Ishikawa (cell line): ENCODE data around the gene FADS2.

Source experiments
- CEBPB ChIP-seq: IDR thresholded peaks from 2 replicates; pipeline ENCODE4 v1.6.1; 2012
- CREB1 ChIP-seq: IDR thresholded peaks from 2 replicates; pipeline ENCODE4 v1.6.1; 2012; ENCODE audit warnings: low read depth
- EGR1 ChIP-seq: IDR thresholded peaks from 2 replicates; pipeline ENCODE4 v1.6.1; 2012
- EP300 ChIP-seq: IDR thresholded peaks from 2 replicates; pipeline ENCODE4 v1.6.1; 2012; ENCODE audit warnings: borderline replicate concordance
- FOXM1 ChIP-seq: IDR thresholded peaks from 2 replicates; pipeline ENCODE4 v1.6.1; 2012; ENCODE audit warnings: low read depth, borderline replicate concordance
- MAX ChIP-seq: IDR thresholded peaks from 2 replicates; pipeline ENCODE4 v1.6.1; 2012
- NFIC ChIP-seq: IDR thresholded peaks from 2 replicates; pipeline ENCODE4 v1.6.1; 2012
- RAD21 ChIP-seq: IDR thresholded peaks from 2 replicates; pipeline ENCODE4 v1.6.1; 2012; ENCODE audit warnings: low read depth
- REST ChIP-seq: IDR thresholded peaks from 2 replicates; pipeline ENCODE4 v1.6.1; 2012; ENCODE audit warnings: low read depth, mild to moderate bottlenecking
- TAF1 ChIP-seq: IDR thresholded peaks from 2 replicates; pipeline ENCODE4 v1.6.1; 2012; ENCODE audit warnings: low read depth, mild to moderate bottlenecking
- TCF12 ChIP-seq: IDR thresholded peaks from 2 replicates; pipeline ENCODE4 v1.6.1; 2012; ENCODE audit warnings: low read depth
- TEAD4 ChIP-seq: IDR thresholded peaks from 2 replicates; pipeline ENCODE4 v1.6.1; 2012
- USF1 ChIP-seq: IDR thresholded peaks from 2 replicates; pipeline ENCODE4 v1.6.1; 2012
- YY1 ChIP-seq: IDR thresholded peaks from 2 replicates; pipeline ENCODE4 v1.6.1; 2012; ENCODE audit warnings: low read depth
- ZBTB7A ChIP-seq: IDR thresholded peaks from 2 replicates; pipeline ENCODE4 v1.6.1; 2012; ENCODE audit warnings: low read depth

FADS2 gene

GRCh38 chr11:61854966-61855714, 27.0 kb downstream of the FADS2 start:
- TF ChIP-seq RAD21: no peak
- TF ChIP-seq TCF12: no peak
- no peak for TF ChIP-seq ZBTB7A
- TF ChIP-seq EGR1: no peak
- TF ChIP-seq REST: no peak
- no peak for TF ChIP-seq MAX
- TF ChIP-seq CREB1: no peak
- no peak for TF ChIP-seq USF1
- no peak for TF ChIP-seq TEAD4

GRCh38 chr11:61855939-61856680, 28.0 kb downstream of the FADS2 start:
- TF ChIP-seq MAX: no peak
- peak; percentile 57 for TF ChIP-seq REST

GRCh38 chr11:61860054-61860903, 32.2 kb downstream of the FADS2 start:
- TF ChIP-seq NFIC: 0 out of 2 replicates have a peak, but pooled peaks have one; percentile 16
- TF ChIP-seq REST: no peak
- TF ChIP-seq TEAD4: peak; percentile 29; the same call in 1 of the 2 replicates

- TF ChIP-seq NFIC: no peak
- TF ChIP-seq YY1: no peak
- TF ChIP-seq CREB1: no peak
- TF ChIP-seq REST: no peak
- no peak for TF ChIP-seq TCF12
- no peak for TF ChIP-seq TEAD4
- no peak for TF ChIP-seq MAX
- no peak for TF ChIP-seq TAF1
- no peak for TF ChIP-seq CEBPB
- TF ChIP-seq EGR1: no peak
- no peak for TF ChIP-seq ZBTB7A
- TF ChIP-seq RAD21: no peak
- TF ChIP-seq EP300: no peak
- no peak for TF ChIP-seq USF1
- TF ChIP-seq FOXM1: no peak
Observed at GRCh38 chr11:61861634-61862033, 33.5 kb downstream of the FADS2 start.
